ENCODE measurements around the gene TUBGCP3. TPM values are rescaled to one million over a fixed set of nuclear protein-coding genes. Genes with fewer than 3 reads are reported as not detected.

Gene TUBGCP3
- polyA plus RNA-seq, 6 donors from 2014 or later, result 13.3 to 24.4 (median 16.5) TPM

DNA sequence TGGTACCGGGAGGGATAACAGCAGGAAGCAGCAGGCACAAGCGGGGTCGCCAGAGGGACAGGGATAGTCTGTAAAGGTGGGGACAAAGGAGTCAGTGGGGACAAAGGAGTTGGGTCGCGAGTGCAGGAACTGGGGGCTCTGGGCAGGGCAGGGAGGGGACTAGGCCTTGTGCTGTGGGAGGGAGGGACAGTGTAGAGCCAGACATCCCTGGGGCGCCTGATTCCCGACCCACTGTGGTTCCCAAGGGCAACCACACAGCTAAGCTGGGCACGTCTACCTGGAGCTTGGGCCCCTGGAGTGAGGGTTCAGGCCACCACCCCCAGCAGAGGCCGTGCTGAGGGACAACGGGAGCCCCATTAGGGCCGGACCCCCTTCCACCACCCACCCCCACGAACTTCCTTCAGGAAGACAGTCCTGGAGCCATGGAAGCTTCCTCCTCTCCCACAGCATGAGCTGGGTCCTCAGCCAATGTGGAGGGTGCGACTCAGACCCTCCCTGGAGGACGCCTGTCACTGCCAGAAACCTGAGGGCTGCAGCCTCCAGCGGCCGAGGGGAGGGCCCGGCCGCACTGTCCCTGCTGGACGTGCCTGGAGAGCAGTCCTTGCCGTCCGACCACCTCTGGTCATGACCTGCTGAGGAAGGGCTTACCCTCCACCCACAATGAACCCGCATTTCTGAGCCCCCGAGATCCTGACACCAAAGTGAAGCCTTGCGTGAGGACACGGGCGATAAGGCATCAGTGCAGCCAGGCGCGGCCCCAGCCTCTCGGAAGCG is 133.9 kb downstream of the TUBGCP3 start:
- H3K36me3 Mint-ChIP-seq, result peaks cover 0 to 7% of the 10 kb centered on the region in 2 donors
- no peaks in the 10 kb centered on the region for H3K4me1 Mint-ChIP-seq
- H3K27me3 Mint-ChIP-seq, result peaks cover 0 to 15% (median 0%) of the 10 kb centered on the region in 3 donors
- ATAC-seq (ENCODE audit: low read depth in 2 of 2) (no peak), DNase-seq (no peak)
- no peak overlapping the region for H3K27ac Mint-ChIP-seq
- H3K4me3 Mint-ChIP-seq, result no peak overlapping the region
- H3K9me3 Mint-ChIP-seq, result peaks cover 4 to 10% (median 7%) of the 10 kb centered on the region in 7 donors

DNA sequence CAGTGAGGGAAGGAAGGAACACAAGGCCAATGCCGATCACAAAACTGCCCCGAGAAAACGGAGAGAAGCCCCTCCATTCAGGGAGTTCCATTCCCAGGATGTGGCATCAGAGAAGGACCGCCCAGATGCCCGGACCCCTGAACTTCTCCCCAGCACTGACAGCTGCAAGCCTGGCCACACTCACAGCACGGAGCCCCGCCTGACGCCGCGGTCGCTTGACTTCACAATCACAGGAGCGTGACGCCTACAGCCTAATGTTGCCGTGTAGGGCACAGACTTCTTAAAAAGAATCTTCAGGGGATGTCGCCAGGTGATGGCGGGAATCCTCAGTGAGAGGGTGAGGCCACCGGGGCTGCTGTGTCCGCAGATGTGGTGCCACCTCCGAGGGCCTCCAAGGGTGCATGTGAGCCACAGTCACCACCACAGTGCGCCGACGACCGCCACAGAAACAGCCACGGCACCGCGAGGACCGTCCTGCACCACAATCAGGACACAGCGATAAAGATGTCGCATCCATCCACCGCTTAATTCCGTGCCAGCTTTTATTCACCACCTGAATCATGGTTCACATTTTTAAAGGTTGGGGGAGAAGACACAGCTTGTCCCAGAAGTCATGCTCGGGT is 134.6 kb downstream of the TUBGCP3 start:
- Mint-ChIP-seq H3K36me3 (peaks cover 0 to 7% of the 10 kb centered on the region in 2 donors), H3K4me1 (no peaks in the 10 kb centered on the region)
- DNase-seq, result no peak

DNA sequence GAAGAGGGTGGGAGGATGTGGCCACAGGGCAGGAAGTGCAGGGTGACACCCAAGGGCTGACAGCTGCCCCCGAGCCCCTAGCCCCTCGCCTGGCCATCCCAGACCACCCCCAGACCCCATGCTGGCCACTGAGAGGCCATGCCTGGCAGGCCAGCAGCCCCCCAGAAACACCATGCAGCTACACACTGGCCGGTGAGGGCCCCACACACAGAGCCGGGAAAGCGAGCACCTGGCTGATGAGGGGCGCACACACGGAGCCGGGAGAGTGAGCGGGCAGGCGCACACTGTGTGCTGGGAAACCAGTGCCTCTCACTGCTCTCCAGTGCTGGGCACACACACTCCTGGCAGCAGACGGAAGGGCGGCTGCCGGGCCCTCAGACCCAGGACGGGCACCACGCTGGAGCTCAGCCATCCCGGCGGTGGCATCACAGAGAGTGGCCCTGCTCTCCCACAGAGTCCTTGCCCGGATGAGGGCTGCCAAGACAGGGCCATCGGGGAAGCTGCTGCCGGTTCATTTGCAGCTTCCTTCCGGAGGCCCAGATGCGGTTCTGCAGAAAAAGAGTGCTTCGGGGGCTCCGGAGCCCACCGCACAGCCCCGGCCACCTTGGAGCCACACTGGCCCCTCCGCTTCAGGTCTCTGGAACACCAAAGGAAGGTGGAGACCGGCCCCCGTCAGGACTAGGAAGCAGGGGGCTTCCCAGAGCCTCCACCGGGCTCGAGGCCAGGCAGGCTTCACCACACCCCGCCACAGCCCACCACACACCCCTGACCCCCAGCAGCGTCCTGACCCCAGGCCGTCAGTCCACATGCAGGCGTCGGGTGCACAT is 135.4 kb downstream of the TUBGCP3 start:
- H3K9me3 Mint-ChIP-seq, result peaks cover 0 to 7% (median 4%) of the 10 kb centered on the region in 7 donors
- no peak overlapping the region for H3K4me3 Mint-ChIP-seq
- peaks cover 0 to 16% (median under 1%) of the 10 kb centered on the region in 3 donors for H3K27me3 Mint-ChIP-seq
- no peak overlapping the region for H3K27ac Mint-ChIP-seq
- no peaks in the 10 kb centered on the region for H3K4me1 Mint-ChIP-seq
- DNase-seq (no peak), ATAC-seq (ENCODE audit: low read depth in 2 of 2) (no peak)
- peaks cover 0 to 7% of the 10 kb centered on the region in 2 donors for H3K36me3 Mint-ChIP-seq

More for the DNA sequence above, 134.6 kb downstream of the TUBGCP3 start:
- ATAC-seq (ENCODE audit: low read depth in 2 of 2), result no peak
- peaks cover 0 to 16% (median 0%) of the 10 kb centered on the region in 3 donors for H3K27me3 Mint-ChIP-seq
- H3K9me3 Mint-ChIP-seq, result peaks cover 0 to 7% (median 4%) of the 10 kb centered on the region in 7 donors
- H3K27ac Mint-ChIP-seq, result no peak overlapping the region
- H3K4me3 Mint-ChIP-seq, result no peak overlapping the region

DNA sequence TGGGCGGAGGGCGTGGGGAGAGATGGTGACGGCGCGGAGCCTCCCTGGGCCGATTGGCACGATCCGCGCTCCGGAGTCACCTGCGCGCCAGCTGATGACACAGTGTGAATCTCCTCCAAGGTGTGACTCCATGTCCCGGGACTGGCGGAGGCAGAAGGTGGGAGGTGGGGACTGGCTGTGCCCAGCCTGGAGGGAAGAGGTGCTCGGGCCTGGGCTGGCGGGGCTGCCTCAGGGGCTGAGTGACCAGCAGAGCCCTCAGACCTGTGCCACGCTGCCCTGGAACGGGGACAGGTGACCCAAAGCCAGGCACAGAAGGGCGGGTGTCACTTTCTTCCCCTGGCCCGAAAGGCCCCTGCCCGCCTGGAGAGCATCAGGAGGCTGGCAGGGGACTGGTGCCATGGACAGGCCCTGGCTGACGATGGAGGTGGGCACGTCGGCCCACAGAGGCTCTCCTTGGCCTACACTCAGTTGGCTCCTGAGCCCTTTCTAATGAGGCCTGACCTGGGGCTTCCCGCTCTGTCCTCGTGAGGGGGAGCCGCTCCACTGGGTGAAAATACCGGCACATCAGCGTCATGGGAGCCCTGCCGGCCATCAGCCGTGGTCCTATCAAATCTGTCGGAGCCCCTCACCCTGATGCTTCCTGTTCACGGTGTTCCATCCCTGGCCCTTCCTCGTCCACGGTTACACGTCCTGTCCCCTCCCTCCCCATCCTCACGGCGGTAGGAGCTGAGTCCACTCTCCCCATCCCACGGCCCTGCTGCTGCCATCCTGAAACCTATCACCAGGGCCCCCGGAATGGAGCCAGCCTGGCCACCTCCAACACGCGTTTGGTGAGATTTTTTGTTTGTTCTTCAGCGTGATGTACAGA is 136.2 kb downstream of the TUBGCP3 start:
- Mint-ChIP-seq H3K27me3 (peaks cover 0 to 16% (median 9%) of the 10 kb centered on the region in 3 donors), H3K4me1 (no peaks in the 10 kb centered on the region), H3K36me3 (peaks cover 0 to 7% of the 10 kb centered on the region in 2 donors), H3K9me3 (peaks cover 0 to 7% (median 4%) of the 10 kb centered on the region in 7 donors), H3K27ac (no peak overlapping the region), H3K4me3 (no peak overlapping the region)
- no peak for DNase-seq
- ATAC-seq (ENCODE audit: low read depth in 2 of 2), result no peak

DNA sequence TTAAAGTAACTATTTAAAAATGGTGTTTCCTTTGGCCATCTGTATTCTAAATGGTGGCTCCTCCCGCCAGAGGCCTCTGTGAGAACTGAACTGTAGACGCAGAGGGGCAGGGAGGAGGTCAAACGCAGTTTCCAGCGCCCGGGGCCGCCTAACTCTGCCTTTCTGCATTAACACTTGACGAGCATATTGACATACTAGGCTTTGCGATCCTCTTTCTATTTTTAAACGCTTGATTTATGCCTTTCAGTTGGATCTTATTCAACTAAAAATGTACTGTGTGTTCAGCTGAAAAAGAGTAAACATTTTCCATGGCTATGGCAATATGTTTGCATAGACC is 137.1 kb downstream of the TUBGCP3 start:
- Mint-ChIP-seq H3K27me3 (peaks cover 0 to 9% (median 7%) of the 10 kb centered on the region in 3 donors), H3K4me1 (no peaks in the 10 kb centered on the region), H3K4me3 (no peak overlapping the region), H3K9me3 (peaks cover 0 to 3% (median 0%) of the 10 kb centered on the region in 7 donors), H3K36me3 (no peaks in the 10 kb centered on the region), H3K27ac (no peak overlapping the region)
- DNase-seq (no peak), ATAC-seq (ENCODE audit: low read depth in 2 of 2) (no peak)

DNA sequence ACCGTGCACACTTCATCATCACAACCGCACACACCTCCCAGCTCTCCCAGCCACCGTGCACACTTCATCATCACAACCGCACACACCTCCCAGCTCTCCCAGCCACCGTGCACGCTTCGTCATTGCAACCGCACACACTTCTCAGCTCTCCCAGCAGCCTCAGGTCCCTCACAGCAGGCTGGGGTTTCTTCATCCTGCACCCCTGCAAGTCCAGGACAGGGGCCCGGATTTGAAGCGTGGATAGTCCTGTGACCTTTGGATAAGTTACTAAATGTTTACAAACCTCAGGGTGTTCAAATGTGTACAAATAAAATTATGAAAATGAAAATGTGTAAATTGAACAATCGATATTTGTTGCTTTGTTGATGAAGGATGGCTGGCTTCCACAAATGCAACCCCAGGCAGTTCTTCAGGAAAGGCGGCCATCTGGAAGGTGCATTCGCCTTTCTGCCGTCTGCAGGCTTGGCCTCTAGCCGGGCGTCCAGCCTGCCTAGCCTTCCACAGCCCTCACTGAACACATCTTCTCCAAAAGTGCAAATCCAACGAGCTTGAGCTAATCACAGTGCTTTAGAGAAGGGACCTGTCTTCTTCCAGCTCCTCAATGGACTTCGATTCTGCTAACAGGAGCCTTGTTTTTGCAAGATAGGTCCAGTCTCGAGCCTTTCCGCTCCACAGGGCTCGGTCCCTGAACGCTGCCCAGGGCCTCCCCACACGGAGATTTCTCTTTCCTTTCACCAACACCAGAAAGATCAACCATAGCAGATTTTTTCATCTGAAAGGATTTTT is 137.6 kb downstream of the TUBGCP3 start:
- Mint-ChIP-seq H3K36me3 (no peaks in the 10 kb centered on the region), H3K27me3 (peaks cover 0 to 9% (median 6%) of the 10 kb centered on the region in 3 donors), H3K4me1 (no peaks in the 10 kb centered on the region), H3K27ac (no peak overlapping the region), H3K9me3 (no peaks in the 10 kb centered on the region), H3K4me3 (no peak overlapping the region)
- DNase-seq, result no peak
- ATAC-seq (ENCODE audit: low read depth in 2 of 2), result no peak

DNA sequence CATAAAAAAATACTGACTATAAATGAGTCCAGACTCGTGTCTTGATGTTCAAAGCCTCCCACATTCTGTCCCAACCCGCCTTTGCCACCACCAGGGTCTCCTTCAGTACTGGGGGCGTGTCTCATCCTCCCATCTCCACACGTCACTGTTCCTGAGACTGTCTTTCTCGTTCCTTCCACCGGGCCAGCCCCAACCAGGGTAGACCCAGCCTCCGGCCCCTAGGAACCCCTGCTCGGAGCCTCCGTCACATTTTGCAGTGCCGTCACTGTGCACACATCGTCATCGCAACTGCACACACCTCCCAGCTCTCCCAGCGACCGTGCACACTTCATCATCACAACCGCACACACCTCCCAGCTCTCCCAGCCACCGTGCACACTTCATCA is 138.4 kb downstream of the TUBGCP3 start:
- DNase-seq (no peak), ATAC-seq (ENCODE audit: low read depth in 2 of 2) (no peak)
- Mint-ChIP-seq H3K27me3 (peaks cover 0 to 9% (median 6%) of the 10 kb centered on the region in 3 donors), H3K4me1 (no peaks in the 10 kb centered on the region), H3K9me3 (no peaks in the 10 kb centered on the region), H3K4me3 (no peak overlapping the region), H3K36me3 (no peaks in the 10 kb centered on the region), H3K27ac (no peak overlapping the region)

DNA sequence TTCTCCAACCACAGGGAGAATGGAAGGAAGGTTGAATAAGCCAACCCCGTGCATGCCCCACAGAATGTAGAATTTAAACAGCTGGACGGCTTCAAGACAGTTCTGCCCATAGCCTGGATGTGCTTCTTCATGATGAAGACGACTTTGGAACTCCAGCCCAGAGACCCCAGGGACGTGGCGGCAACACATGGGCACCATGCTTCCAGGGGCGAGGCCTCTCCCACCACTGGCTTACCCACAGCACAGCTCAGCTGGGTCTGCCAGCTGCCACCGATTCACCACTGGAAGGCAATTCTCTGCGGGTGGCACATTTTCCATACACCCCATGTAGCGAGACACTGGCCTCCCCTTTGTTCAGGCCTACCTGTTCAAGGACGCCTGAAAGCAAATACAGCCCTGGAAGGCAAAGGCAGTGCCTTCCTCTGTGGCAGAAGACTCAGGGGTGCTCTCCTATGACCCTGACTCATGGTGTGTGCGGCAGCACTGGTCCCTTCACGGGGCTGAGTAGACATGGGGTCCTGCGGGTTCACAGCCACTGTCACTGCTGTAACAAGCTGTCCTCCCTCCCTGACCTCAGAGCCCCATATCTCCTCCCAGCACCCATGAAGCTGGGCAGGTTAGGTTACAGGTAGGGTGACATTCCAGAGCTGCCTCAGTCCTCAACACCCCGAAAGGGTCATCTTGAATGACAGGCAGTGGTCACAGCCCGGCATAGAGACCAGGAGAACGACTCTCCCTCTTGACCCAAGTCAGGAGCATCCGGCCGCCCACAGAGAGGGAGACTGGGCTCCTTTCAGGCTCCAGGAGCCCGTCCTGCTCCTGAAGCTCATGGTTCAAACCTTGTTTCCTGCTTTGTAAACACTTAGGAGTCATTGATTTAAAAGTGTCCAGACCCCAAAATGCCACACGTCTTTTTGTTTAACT is 139.1 kb downstream of the TUBGCP3 start:
- ATAC-seq (ENCODE audit: low read depth in 2 of 2), result no peak
- DNase-seq, result no peak
- no peak overlapping the region for H3K4me3 Mint-ChIP-seq
- peaks cover 0 to under 1% (median 0%) of the 10 kb centered on the region in 3 donors for H3K4me1 Mint-ChIP-seq
- H3K36me3 Mint-ChIP-seq, result no peaks in the 10 kb centered on the region
- H3K27me3 Mint-ChIP-seq, result peaks cover 0 to 13% (median 10%) of the 10 kb centered on the region in 3 donors
- H3K27ac Mint-ChIP-seq, result no peak overlapping the region
- no peaks in the 10 kb centered on the region for H3K9me3 Mint-ChIP-seq

DNA sequence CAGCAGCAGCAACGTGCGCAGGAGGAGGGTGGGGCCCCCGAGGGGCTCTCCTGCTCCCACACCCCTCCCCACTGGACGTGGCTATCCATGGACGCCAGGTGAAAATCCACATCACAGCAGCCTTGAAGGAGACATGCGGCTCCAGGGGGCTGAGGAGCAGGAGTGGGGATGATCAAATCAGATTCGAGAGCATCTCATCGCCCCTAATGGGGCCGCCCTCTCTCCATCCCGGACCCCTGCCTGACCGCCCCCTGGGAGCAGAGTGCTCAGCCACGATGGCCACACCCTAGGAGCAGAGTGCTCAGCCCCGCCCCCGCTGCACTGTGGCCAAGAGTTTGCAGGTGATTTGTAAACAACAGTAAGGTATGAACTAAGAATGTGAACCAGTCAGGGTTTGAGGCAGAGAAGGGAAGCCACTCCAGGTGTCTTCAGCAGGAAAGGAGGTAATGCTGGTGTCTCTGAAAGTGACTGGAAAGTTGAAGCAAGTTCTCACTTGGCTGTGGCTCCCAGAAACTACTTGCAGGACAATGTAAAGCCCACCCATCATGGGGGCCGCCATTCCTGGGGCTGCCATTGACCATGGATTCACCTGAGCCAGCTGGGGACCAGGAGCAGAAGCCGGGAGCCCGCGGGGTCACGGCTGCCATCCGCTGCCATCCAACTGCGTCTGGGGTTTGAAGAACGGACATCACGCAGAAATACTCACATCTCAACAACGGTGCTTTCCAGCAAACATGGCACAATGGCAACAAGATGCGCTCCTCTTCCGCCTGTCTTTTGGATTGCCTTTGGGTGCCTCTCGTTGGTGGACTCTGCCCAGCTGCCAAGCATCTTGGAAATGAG is 140.0 kb downstream of the TUBGCP3 start:
- no peaks in the 10 kb centered on the region for H3K36me3 Mint-ChIP-seq
- no peak overlapping the region for H3K27ac Mint-ChIP-seq
- DNase-seq, result no peak
- no peaks in the 10 kb centered on the region for H3K9me3 Mint-ChIP-seq
- no peak overlapping the region for H3K4me3 Mint-ChIP-seq
- H3K27me3 Mint-ChIP-seq, result peaks cover 2 to 22% (median 19%) of the 10 kb centered on the region in 3 donors
- peaks cover 4 to 7% (median 6%) of the 10 kb centered on the region in 3 donors for H3K4me1 Mint-ChIP-seq
- no peak for ATAC-seq (ENCODE audit: low read depth in 2 of 2)

DNA sequence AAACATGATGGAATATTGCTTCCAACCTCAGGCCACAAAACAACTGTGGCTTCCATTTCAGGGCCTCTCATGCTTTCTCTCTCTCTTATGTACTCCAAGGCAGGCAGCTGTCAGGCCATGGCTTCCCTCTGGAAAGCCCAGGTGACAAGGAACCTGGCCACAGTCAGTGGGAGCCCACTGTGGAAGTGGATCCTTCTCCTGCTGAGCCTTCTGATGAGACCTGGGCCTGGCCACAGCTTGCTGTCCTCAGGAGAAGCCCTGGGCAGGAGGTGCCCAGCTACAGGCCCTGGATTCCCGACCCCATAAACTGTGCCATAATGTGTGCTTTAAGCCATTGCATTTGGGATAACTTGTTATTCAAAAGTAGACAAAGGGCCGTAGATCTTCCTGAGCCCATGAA is 140.6 kb downstream of the TUBGCP3 start:
- Mint-ChIP-seq H3K36me3 (no peaks in the 10 kb centered on the region), H3K4me1 (peaks cover 4 to 7% (median 6%) of the 10 kb centered on the region in 3 donors), H3K27me3 (peaks cover 4 to 26% (median 19%) of the 10 kb centered on the region in 3 donors), H3K4me3 (no peak overlapping the region), H3K9me3 (no peaks in the 10 kb centered on the region), H3K27ac (no peak overlapping the region)
- ATAC-seq (ENCODE audit: low read depth in 2 of 2) (no peak), DNase-seq (no peak)

DNA sequence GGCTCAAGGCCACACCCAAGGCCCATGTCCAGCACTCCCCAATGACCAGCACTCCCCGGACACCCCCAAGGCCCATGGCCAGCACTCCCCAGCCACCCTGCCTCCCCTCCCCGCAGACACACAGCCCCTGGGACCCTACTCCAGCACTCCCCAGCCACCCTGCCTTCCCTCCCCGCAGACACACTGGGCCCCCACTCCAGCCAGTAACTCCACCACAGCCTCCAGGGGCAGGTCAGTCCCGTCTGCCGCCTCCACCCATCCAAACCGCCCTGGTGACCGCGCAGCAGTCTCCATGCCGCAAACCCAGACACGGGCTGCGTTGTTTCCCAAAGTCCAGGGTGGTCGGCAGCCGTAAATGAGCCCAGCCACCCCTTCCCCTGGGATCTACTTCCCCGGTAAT is 141.1 kb downstream of the TUBGCP3 start:
- Mint-ChIP-seq H3K27me3 (peaks cover 4 to 26% (median 21%) of the 10 kb centered on the region in 3 donors), H3K4me1 (peaks cover 4 to 7% (median 6%) of the 10 kb centered on the region in 3 donors), H3K36me3 (no peaks in the 10 kb centered on the region), H3K27ac (no peak overlapping the region), H3K9me3 (no peaks in the 10 kb centered on the region), H3K4me3 (no peak overlapping the region)
- no peak for ATAC-seq (ENCODE audit: low read depth in 2 of 2)
- no peak for DNase-seq

Data from naive B cell (primary cell).